Adrenal gland (tissue), 5 donors: ENCODE results near the gene PCGF2.

ENCODE experiments used
- CTCF ChIP-seq, 6 experiments: fragments of 450-650 bp in 4 of 6; fragments of 200-600 bp in 2 of 6; sonication (generic) in 1 of 6; IDR thresholded peaks; 1 replicate in 5 of 6; 2 replicates in 1 of 6; pipeline versions ENCODE4 v1.5.1 to v1.8.0; 2016 to 2021; ENCODE audit warnings: antibody characterized with exemption in 6 of 6, mild to moderate bottlenecking in 2 of 6, moderate library complexity in 1 of 6
- POLR2A ChIP-seq, 2 donors: fragments of 450-650 bp; IDR thresholded peaks; one replicate each; pipeline ENCODE4 v1.6.1; 2017; ENCODE audit warnings: antibody characterized with exemption in 2 of 2, mild to moderate bottlenecking in 2 of 2, moderate library complexity in 1 of 2
- donor health status: DM: no; HTN: no; CAD: no.

GRCh38 chr17:38697061-38697820, 50.9 kb downstream of the PCGF2 start:
- TF ChIP-seq CTCF (IDR thresholded peaks at IDR 0.05) (no peak), POLR2A (IDR thresholded peaks at IDR 0.05) (no peak)
